ENCODE measurements around the gene SETD6. TPM values are rescaled to one million over a fixed set of nuclear protein-coding genes. Genes with fewer than 3 reads are reported as not detected.

The SETD6 gene
- total RNA-seq, 1 donor from 2014 or later: 23.2 TPM

DNA sequence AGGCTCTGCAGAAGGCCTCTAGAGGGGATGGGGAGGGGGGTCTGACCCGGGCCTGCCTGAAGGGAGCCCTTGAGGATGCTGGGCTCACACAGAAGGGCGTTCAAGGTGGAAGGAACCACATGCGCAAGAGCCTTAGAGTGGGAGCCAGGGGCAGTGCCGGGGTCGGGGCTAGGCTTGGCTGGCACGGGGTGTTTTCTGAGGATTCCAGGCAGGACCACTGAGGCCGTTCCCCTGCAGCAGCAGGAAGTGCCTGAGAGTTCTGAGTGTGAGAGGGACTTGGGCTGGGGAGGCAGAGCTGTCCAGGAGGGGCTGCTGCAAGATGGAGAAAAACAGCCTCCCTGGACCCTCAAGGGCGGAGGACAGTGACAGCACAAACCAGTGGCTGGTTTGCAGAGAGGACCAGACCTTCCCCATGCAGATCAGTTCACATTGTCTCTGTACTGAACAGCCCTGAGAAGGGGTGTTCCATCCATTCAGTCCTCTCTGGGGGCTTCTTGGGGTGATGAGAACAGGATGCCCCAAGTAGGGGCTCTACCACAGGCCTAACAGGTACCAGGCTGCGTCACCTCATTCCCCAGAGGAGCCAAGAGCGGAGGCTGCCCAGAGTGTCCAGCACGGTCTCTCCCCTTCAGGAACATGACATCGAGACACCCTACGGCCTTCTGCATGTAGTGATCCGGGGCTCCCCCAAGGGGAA lies 12.0 kb upstream of the SETD6 start:
- H3K4me3 ChIP-seq (ENCODE audit: low read depth, low read length): no peak overlapping the region
- peaks cover 2% of the 10 kb centered on the region for H3K27me3 ChIP-seq (ENCODE audit: control insufficient read depth, insufficient read depth, low read length)
- FAIRE-seq: no peak
- no peaks in the 10 kb centered on the region for H3K36me3 ChIP-seq (ENCODE audit: control insufficient read depth, insufficient read depth, low read length)
- TF ChIP-seq CTCF (IDR thresholded peaks at IDR 0.05; ENCODE audit: insufficient read depth, low read length, severe bottlenecking): no peak
- no peak for DNase-seq (ENCODE audit: low read depth)

GRCh38 chr16:58503863-58504688 lies 11.2 kb upstream of the SETD6 start:
- DNase-seq (ENCODE audit: low read depth) (no peak), FAIRE-seq (no peak)
- Histone ChIP-seq H3K27me3 (ENCODE audit: control insufficient read depth, insufficient read depth, low read length) (peaks cover 2% of the 10 kb centered on the region), H3K36me3 (ENCODE audit: control insufficient read depth, insufficient read depth, low read length) (no peaks in the 10 kb centered on the region), H3K4me3 (ENCODE audit: low read depth, low read length) (no peak overlapping the region)
- no peak for TF ChIP-seq CTCF (IDR thresholded peaks at IDR 0.05; ENCODE audit: insufficient read depth, low read length, severe bottlenecking)

DNA sequence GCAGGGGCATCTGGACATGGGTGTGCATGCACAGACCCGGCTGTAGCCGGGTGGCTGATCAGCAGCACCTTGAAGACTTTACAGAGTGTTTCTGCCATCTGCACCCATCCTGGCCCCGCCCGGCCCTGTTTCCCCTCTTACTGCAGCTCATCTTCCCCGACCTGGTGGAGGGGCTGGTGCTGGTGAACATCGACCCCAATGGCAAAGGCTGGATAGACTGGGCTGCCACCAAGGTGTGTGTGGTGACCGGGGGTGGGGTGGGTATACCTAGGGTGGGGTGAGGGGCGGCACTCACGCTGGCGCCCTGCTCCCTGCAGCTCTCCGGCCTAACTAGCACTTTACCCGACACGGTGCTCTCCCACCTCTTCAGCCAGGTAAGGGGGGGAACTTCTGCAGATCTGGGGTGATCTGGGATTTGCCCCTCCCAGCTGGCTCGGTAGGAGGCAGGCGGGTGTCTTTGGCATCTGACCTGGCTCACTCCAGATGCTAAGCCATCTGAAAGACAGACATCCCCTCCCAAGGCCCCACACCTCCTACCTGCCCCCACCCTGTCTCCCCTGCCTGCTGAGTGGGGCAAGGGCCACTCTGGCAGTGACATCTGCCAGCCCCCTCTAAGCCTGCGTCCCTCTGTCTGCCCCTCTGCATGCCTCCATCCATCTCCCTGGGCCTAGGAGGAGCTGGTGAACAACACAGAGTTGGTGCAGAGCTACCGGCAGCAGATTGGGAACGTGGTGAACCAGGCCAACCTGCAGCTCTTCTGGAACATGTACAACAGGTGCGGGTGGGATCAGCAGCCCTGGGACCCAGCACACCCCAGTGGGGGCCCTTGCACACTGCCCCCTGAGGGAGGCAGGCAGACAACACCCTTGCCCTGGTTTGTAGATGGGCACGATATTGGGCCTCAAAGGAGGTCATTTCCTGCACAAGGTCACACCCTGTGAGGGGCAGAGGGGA lies 8.8 kb upstream of the SETD6 start:
- Histone ChIP-seq H3K27me3 (ENCODE audit: control insufficient read depth, insufficient read depth, low read length) (peaks cover 2% of the 10 kb centered on the region), H3K36me3 (ENCODE audit: control insufficient read depth, insufficient read depth, low read length) (no peaks in the 10 kb centered on the region), H3K4me3 (ENCODE audit: low read depth, low read length) (no peak overlapping the region)
- no peak for TF ChIP-seq CTCF (IDR thresholded peaks at IDR 0.05; ENCODE audit: insufficient read depth, low read length, severe bottlenecking)
- FAIRE-seq (no peak), DNase-seq (ENCODE audit: low read depth) (no peak)

DNA sequence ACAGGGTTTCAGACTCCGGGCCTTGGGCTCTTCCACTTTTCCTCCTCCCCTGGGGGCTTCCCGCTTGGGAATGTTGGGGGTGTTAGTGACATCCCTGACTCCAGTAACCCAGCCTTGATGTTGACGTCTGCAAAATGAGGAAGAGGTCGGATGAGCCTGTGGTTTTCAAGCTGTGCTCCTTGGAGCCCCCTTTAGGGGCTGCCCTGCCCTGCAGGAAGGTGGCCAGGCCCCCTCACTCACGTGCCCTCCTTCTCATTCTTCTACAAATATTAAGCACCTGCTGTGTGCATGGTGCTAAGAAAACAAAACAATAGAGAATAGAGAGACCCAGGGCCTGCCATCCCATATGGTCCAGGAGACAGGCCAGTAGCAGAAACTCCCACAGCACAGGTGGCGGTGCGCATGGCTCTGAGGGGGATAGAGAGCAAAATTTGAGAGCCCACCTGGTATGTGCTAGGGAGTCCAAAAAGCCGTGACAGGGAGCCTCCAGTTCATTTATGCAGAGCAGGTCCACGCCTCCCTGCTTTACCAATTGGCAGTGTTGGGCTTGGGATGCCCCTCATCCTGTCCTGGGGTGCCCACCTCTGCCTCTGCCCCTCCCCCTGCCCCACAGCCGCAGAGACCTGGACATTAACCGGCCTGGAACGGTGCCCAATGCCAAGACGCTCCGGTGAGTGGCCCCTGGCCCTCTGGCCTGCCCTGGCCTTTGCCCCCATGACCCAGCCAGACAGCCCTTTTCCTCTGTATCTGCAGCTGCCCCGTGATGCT lies 7.9 kb upstream of the SETD6 start:
- no peak overlapping the region for H3K4me3 ChIP-seq (ENCODE audit: low read depth, low read length)
- H3K27me3 ChIP-seq (ENCODE audit: control insufficient read depth, insufficient read depth, low read length): no peaks in the 10 kb centered on the region
- DNase-seq (ENCODE audit: low read depth) (no peak), FAIRE-seq (no peak)
- no peaks in the 10 kb centered on the region for H3K36me3 ChIP-seq (ENCODE audit: control insufficient read depth, insufficient read depth, low read length)
- TF ChIP-seq CTCF (IDR thresholded peaks at IDR 0.05; ENCODE audit: insufficient read depth, low read length, severe bottlenecking): no peak

DNA sequence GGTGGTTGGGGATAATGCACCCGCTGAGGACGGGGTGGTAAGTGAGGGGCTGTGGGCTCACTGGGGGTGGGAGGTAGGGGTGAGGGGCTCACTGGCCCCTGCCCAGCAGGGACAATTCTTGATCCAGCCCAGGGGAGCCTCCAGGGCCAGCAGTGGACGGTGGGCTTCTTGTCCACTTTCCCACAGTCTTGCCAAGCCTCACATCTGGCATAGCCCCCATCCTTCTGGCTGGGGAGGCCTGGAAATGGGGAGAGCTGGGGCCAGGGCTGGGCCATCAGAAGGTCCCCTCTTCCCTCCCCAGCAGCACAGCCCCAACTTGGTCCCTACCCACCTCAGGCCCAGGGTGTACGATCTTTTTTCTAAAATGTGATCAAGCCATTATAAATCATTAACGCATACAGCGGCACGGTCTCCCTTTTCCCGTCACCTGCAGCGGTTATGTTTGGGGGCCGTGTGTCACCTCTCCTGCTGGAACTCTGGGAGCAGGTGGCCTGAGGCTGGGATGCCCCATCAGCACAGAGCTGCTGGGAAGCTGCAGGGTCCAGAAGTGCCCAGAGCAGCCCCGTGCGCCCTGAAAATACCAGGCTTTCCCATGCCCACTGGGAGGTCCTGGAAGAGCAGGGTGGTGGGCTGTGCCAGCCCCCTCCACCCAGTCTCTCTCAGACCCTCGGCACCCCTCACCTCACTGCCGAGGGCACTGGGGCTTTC lies 7.2 kb upstream of the SETD6 start:
- no peak for FAIRE-seq
- Histone ChIP-seq H3K27me3 (ENCODE audit: control insufficient read depth, insufficient read depth, low read length) (no peaks in the 10 kb centered on the region), H3K4me3 (ENCODE audit: low read depth, low read length) (no peak overlapping the region), H3K36me3 (ENCODE audit: control insufficient read depth, insufficient read depth, low read length) (no peaks in the 10 kb centered on the region)
- TF ChIP-seq CTCF (IDR thresholded peaks at IDR 0.05; ENCODE audit: insufficient read depth, low read length, severe bottlenecking): no peak
- no peak for DNase-seq (ENCODE audit: low read depth)
